ENCODE results near the gene FGD4.

DNA sequence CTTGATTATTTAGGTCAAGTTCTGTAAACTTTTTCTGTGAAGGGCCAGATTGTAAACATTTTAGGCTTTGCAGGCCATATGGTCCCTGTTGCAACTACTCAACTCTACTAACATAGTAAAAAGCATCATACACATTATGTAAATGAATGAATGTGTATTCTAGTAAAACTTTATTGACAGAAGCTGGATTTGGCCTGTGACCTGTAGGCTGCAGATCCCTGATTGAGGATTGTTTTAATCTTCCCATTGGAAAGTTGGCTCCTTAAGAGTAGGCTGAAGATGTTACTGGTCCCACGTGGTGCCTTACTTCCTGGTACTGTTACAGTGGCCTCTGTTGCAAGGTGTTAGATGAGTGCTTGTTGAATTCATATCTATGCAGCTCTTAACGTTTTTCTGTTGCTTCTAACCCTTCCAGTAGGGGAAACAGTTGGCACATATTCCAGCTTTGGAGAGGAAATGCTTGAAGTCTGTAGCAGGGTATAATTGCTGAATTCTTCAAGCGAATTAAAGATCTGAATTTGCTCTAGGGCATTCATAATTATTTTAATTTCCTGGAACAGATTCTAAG, 146.1 kb downstream of the FGD4 start:
- TF ChIP-seq, protein P1, sequence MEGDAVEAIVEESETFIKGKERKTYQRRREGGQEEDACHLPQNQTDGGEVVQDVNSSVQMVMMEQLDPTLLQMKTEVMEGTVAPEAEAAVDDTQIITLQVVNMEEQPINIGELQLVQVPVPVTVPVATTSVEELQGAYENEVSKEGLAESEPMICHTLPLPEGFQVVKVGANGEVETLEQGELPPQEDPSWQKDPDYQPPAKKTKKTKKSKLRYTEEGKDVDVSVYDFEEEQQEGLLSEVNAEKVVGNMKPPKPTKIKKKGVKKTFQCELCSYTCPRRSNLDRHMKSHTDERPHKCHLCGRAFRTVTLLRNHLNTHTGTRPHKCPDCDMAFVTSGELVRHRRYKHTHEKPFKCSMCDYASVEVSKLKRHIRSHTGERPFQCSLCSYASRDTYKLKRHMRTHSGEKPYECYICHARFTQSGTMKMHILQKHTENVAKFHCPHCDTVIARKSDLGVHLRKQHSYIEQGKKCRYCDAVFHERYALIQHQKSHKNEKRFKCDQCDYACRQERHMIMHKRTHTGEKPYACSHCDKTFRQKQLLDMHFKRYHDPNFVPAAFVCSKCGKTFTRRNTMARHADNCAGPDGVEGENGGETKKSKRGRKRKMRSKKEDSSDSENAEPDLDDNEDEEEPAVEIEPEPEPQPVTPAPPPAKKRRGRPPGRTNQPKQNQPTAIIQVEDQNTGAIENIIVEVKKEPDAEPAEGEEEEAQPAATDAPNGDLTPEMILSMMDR (IDR thresholded peaks at IDR 0.05) = no peak
- TF ChIP-seq ESRRA (CRISPR knock-in tag; IDR thresholded peaks at IDR 0.05; ENCODE audit: borderline replicate concordance) (no peak), ELF4 (CRISPR knock-in tag; IDR thresholded peaks at IDR 0.05; ENCODE audit: low read depth) (no peak)
- TF ChIP-seq, protein P2, sequence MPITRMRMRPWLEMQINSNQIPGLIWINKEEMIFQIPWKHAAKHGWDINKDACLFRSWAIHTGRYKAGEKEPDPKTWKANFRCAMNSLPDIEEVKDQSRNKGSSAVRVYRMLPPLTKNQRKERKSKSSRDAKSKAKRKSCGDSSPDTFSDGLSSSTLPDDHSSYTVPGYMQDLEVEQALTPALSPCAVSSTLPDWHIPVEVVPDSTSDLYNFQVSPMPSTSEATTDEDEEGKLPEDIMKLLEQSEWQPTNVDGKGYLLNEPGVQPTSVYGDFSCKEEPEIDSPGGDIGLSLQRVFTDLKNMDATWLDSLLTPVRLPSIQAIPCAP (CRISPR knock-in tag; IDR thresholded peaks at IDR 0.05) = no peak

Data from WTC11 (cell line).